ENCODE results near the gene BCAS3. TPM values are rescaled to one million over a fixed set of nuclear protein-coding genes. Genes with fewer than 3 reads are reported as not detected.

The BCAS3 gene
- total RNA-seq, 2 experiments from 2014 or later: 7.2 to 7.5 TPM

- Mint-ChIP-seq H3K4me1 (ENCODE audit: low read depth) (no peaks in the 10 kb centered on the region), H3K4me3 (no peak overlapping the region), H3K9me3 (peaks cover 8% of the 10 kb centered on the region), H3K27me3 (ENCODE audit: low read depth) (no peaks in the 10 kb centered on the region), H3K36me3 (ENCODE audit: low read depth) (peaks cover 3% of the 10 kb centered on the region), H3K27ac (no peak overlapping the region)
- intact Hi-C loops (cut with micrococcal nuclease): no loop called here
- DNase-seq: no peak
- CTCF ChIA-PET: no interaction called here
These were observed 223.6 kb downstream of the BCAS3 start for GRCh38 chr17:60901242-60901641.

GRCh38 chr17:60901806-60902205, 224.2 kb downstream of the BCAS3 start:
- Mint-ChIP-seq H3K4me3 (no peak overlapping the region), H3K36me3 (ENCODE audit: low read depth) (peaks cover 2% of the 10 kb centered on the region), H3K9me3 (peaks cover 4% of the 10 kb centered on the region), H3K27ac (no peak overlapping the region), H3K27me3 (ENCODE audit: low read depth) (no peaks in the 10 kb centered on the region), H3K4me1 (ENCODE audit: low read depth) (no peaks in the 10 kb centered on the region)
- DNase-seq: no peak
- CTCF ChIA-PET: no interaction called here
- intact Hi-C loops (cut with micrococcal nuclease): no loop called here

- peaks cover 1% of the 10 kb centered on the region for H3K36me3 Mint-ChIP-seq (ENCODE audit: low read depth)
- no peaks in the 10 kb centered on the region for H3K9me3 Mint-ChIP-seq
- no peak overlapping the region for H3K27ac Mint-ChIP-seq
- intact Hi-C loops (cut with micrococcal nuclease): no loop called here
- no peaks in the 10 kb centered on the region for H3K27me3 Mint-ChIP-seq (ENCODE audit: low read depth)
- no peak overlapping the region for H3K4me3 Mint-ChIP-seq
- no peak for DNase-seq
- H3K4me1 Mint-ChIP-seq (ENCODE audit: low read depth): no peaks in the 10 kb centered on the region
- CTCF ChIA-PET: interaction anchor here (0.7 kb wide), 1 partner anchor 477 kb away, joined by 3 read pairs; no protein-coding TSS in a partner anchor
These were observed 224.7 kb downstream of the BCAS3 start for GRCh38 chr17:60902399-60902798.

- Mint-ChIP-seq H3K36me3 (ENCODE audit: low read depth) (no peaks in the 10 kb centered on the region), H3K27ac (no peak overlapping the region), H3K9me3 (no peaks in the 10 kb centered on the region), H3K4me3 (no peak overlapping the region), H3K27me3 (ENCODE audit: low read depth) (no peaks in the 10 kb centered on the region), H3K4me1 (ENCODE audit: low read depth) (no peaks in the 10 kb centered on the region)
- DNase-seq: no peak
- CTCF ChIA-PET: no interaction called here
- intact Hi-C loops (cut with micrococcal nuclease): no loop called here
These were observed 226.9 kb downstream of the BCAS3 start for GRCh38 chr17:60904582-60904981.

GRCh38 chr17:60905709-60906108, 228.1 kb downstream of the BCAS3 start:
- intact Hi-C loops (cut with micrococcal nuclease): no loop called here
- Mint-ChIP-seq H3K4me1 (ENCODE audit: low read depth) (no peaks in the 10 kb centered on the region), H3K27ac (no peak overlapping the region), H3K27me3 (ENCODE audit: low read depth) (no peaks in the 10 kb centered on the region), H3K9me3 (no peaks in the 10 kb centered on the region), H3K36me3 (ENCODE audit: low read depth) (no peaks in the 10 kb centered on the region), H3K4me3 (no peak overlapping the region)
- CTCF ChIA-PET: no interaction called here
- no peak for DNase-seq

GRCh38 chr17:60908324-60908723, 230.7 kb downstream of the BCAS3 start:
- H3K27me3 Mint-ChIP-seq (ENCODE audit: low read depth): no peaks in the 10 kb centered on the region
- DNase-seq: no peak
- no peak overlapping the region for H3K4me3 Mint-ChIP-seq
- no peaks in the 10 kb centered on the region for H3K4me1 Mint-ChIP-seq (ENCODE audit: low read depth)
- CTCF ChIA-PET: no interaction called here
- H3K36me3 Mint-ChIP-seq (ENCODE audit: low read depth): peaks cover under 1% of the 10 kb centered on the region
- H3K27ac Mint-ChIP-seq: no peak overlapping the region
- intact Hi-C loops (cut with micrococcal nuclease): no loop called here
- H3K9me3 Mint-ChIP-seq: no peaks in the 10 kb centered on the region

GRCh38 chr17:60909405-60909804, 231.8 kb downstream of the BCAS3 start:
- no peaks in the 10 kb centered on the region for H3K9me3 Mint-ChIP-seq
- H3K36me3 Mint-ChIP-seq (ENCODE audit: low read depth): peaks cover 3% of the 10 kb centered on the region
- H3K27me3 Mint-ChIP-seq (ENCODE audit: low read depth): no peaks in the 10 kb centered on the region
- H3K4me1 Mint-ChIP-seq (ENCODE audit: low read depth): no peaks in the 10 kb centered on the region
- intact Hi-C loops (cut with micrococcal nuclease): no loop called here
- H3K27ac Mint-ChIP-seq: no peak overlapping the region
- CTCF ChIA-PET: interaction anchor here (1.5 kb wide), 1 partner anchor 62 kb away, joined by 3 read pairs; no protein-coding TSS in a partner anchor
- no peak overlapping the region for H3K4me3 Mint-ChIP-seq
- no peak for DNase-seq

- CTCF ChIA-PET: interaction anchor here (1.5 kb wide), 1 partner anchor 61 kb away, joined by 3 read pairs; no protein-coding TSS in a partner anchor
- DNase-seq: no peak
- no peak overlapping the region for H3K27ac Mint-ChIP-seq
- H3K4me1 Mint-ChIP-seq (ENCODE audit: low read depth): no peaks in the 10 kb centered on the region
- H3K27me3 Mint-ChIP-seq (ENCODE audit: low read depth): no peaks in the 10 kb centered on the region
- H3K36me3 Mint-ChIP-seq (ENCODE audit: low read depth): peaks cover 3% of the 10 kb centered on the region
- no peak overlapping the region for H3K4me3 Mint-ChIP-seq
- H3K9me3 Mint-ChIP-seq: peaks cover 4% of the 10 kb centered on the region
- intact Hi-C loops (cut with micrococcal nuclease): no loop called here
These were observed 232.8 kb downstream of the BCAS3 start for GRCh38 chr17:60910415-60910814.

- no peak for DNase-seq
- no peak overlapping the region for H3K4me3 Mint-ChIP-seq
- H3K27ac Mint-ChIP-seq: no peak overlapping the region
- H3K9me3 Mint-ChIP-seq: peaks cover 9% of the 10 kb centered on the region
- no peaks in the 10 kb centered on the region for H3K4me1 Mint-ChIP-seq (ENCODE audit: low read depth)
- H3K36me3 Mint-ChIP-seq (ENCODE audit: low read depth): peaks cover 8% of the 10 kb centered on the region
- intact Hi-C loops (cut with micrococcal nuclease): no loop called here
- H3K27me3 Mint-ChIP-seq (ENCODE audit: low read depth): no peaks in the 10 kb centered on the region
- CTCF ChIA-PET: interaction anchor here (0.7 kb wide), 1 partner anchor 193 kb away, joined by 3 read pairs; no protein-coding TSS in a partner anchor
These were observed 236.4 kb downstream of the BCAS3 start for GRCh38 chr17:60914078-60914477.

GRCh38 chr17:60916043-60916442, 238.4 kb downstream of the BCAS3 start:
- Mint-ChIP-seq H3K36me3 (ENCODE audit: low read depth) (peaks cover 8% of the 10 kb centered on the region), H3K27me3 (ENCODE audit: low read depth) (no peaks in the 10 kb centered on the region), H3K4me1 (ENCODE audit: low read depth) (no peaks in the 10 kb centered on the region)

GRCh38 chr17:60920107-60920506, 242.5 kb downstream of the BCAS3 start:
- CTCF ChIA-PET: no interaction called here

More at GRCh38 chr17:60916043-60916442, 238.4 kb downstream of the BCAS3 start:
- Mint-ChIP-seq H3K27ac (no peak overlapping the region), H3K4me3 (no peak overlapping the region), H3K9me3 (peaks cover 9% of the 10 kb centered on the region)
- intact Hi-C loops (cut with micrococcal nuclease): no loop called here
- CTCF ChIA-PET: no interaction called here
- no peak for DNase-seq

GRCh38 chr17:60923000-60923399, 245.3 kb downstream of the BCAS3 start:
- CTCF ChIA-PET: interaction anchor here (0.5 to 0.9 kb wide), 2 partner anchors 150 to 287 kb away, joined by 3 read pairs; no protein-coding TSS in a partner anchor
- Mint-ChIP-seq H3K4me3 (no peak overlapping the region), H3K9me3 (no peaks in the 10 kb centered on the region), H3K27me3 (ENCODE audit: low read depth) (no peaks in the 10 kb centered on the region), H3K36me3 (ENCODE audit: low read depth) (no peaks in the 10 kb centered on the region), H3K4me1 (ENCODE audit: low read depth) (no peaks in the 10 kb centered on the region), H3K27ac (no peak overlapping the region)
- DNase-seq: no peak
- intact Hi-C loops (cut with micrococcal nuclease): no loop called here

More at GRCh38 chr17:60920107-60920506, 242.5 kb downstream of the BCAS3 start:
- peaks cover 8% of the 10 kb centered on the region for H3K9me3 Mint-ChIP-seq
- no peaks in the 10 kb centered on the region for H3K27me3 Mint-ChIP-seq (ENCODE audit: low read depth)
- no peak for DNase-seq
- H3K4me3 Mint-ChIP-seq: no peak overlapping the region
- no peaks in the 10 kb centered on the region for H3K4me1 Mint-ChIP-seq (ENCODE audit: low read depth)
- peaks cover 4% of the 10 kb centered on the region for H3K36me3 Mint-ChIP-seq (ENCODE audit: low read depth)
- no peak overlapping the region for H3K27ac Mint-ChIP-seq
- intact Hi-C loops (cut with micrococcal nuclease): no loop called here

GRCh38 chr17:60926466-60927183, 249.0 kb downstream of the BCAS3 start:
- Mint-ChIP-seq H3K27me3 (ENCODE audit: low read depth) (no peaks in the 10 kb centered on the region), H3K4me3 (no peak overlapping the region), H3K27ac (no peak overlapping the region), H3K4me1 (ENCODE audit: low read depth) (no peaks in the 10 kb centered on the region), H3K9me3 (no peaks in the 10 kb centered on the region), H3K36me3 (ENCODE audit: low read depth) (no peaks in the 10 kb centered on the region)
- intact Hi-C loops (cut with micrococcal nuclease): no loop called here
- no peak for DNase-seq
- CTCF ChIA-PET: no interaction called here

All from activated naive CD4-positive, alpha-beta T cell treated with anti-CD3 and anti-CD28 coated beads for 36 hours (primary cell).